SH-SY5Y (cell line): ENCODE measurements around the gene AHNAK.

Experiments used
- GATA2 ChIP-seq: IDR thresholded peaks from 2 replicates; pipeline ENCODE4 v1.6.1; 2011; ENCODE audit warnings: mild to moderate bottlenecking, low read depth, low read length
- GATA3 ChIP-seq: IDR thresholded peaks from 2 replicates; pipeline ENCODE4 v1.6.1; 2011; ENCODE audit warnings: low read depth, mild to moderate bottlenecking, low read length, moderate library complexity

AHNAK gene

GRCh38 chr11:62543680-62544444 lies 2.7 kb downstream of the AHNAK start:
- TF ChIP-seq GATA3 (no peak), GATA2 (no peak)

- TF ChIP-seq GATA2 (no peak), GATA3 (no peak)
Measured at GRCh38 chr11:62542750-62543567, 3.6 kb downstream of the AHNAK start.

- TF ChIP-seq GATA2 = no peak
- TF ChIP-seq GATA3 = no peak
Measured at GRCh38 chr11:62542111-62542745, 4.4 kb downstream of the AHNAK start.

DNA sequence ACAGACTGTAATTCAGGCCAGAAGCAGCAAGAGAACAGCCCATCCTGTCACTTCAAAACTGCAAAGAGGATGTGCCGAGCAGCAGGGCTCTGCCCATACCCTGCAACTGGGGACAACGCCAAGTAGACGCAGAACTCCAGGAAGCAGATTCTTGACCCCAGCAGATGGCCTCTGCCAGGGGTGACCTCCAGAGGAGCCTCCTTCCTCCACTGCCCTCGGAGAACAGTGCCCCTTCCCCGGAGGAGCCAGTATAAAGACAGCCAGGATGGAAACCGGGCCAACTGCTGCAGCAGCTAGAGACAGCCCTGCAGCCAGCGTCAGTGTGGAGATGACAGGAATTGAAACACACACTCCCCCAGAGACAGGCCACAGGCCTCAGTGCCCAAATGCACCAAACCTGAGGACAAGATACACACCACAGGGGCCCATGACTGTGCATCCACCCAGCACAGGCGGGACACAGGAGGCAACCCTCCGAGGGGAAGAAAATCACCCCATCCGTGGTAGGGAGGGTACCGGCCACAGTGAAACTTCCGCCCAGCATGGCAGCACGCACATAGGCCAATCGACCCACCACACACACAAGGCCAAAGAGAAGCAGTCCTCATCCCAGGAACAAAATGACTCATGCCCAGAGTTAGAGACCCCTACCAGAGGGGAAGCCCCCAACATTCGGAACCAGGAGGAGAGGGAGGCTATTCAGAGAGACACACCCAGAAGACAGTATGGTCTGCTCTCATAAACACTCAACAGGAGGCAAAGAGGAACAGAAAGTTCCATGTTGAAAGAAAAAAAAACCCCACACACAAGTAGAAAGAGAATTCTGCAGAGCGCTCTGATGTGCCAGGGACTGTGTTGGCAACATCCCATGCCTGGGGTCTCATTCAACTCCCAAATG lies 5.6 kb downstream of the AHNAK start:
- no peak for TF ChIP-seq GATA3
- no peak for TF ChIP-seq GATA2

DNA sequence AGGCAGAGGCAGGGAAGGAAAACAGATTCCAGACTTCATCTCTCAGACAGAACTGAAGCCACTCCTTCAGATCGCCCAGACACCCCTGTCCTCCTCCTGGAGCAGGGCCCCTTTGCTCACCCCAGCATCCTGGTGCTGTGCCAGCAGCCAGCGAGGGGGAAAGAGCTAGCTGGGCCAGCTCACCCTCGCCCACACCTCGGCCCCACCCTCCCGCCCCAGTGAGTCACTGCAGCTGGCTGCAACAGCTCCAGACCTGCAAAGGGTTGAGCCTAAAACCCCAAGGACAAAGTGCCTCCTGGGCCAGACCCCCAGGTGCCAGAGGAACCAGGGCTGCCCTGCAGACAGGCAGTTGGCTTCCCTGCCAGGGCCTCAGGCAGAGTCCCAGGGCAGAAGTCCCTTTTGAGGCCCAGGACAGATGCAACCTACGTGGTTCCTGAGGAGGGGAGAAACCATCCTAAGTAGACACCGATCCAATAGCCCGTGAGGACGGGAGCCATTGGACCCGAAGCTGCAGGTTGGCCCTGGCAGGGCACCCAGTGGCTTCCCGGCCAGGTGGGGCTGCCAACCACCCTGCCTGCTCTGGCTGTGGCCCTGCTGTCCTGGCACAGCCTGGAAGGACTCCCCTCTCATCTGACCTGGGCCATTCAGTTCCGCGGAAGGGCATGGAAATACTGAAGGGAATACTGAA lies 7.2 kb downstream of the AHNAK start:
- no peak for TF ChIP-seq GATA3
- TF ChIP-seq GATA2 = no peak

- no peak for TF ChIP-seq GATA2
- no peak for TF ChIP-seq GATA3
Measured at GRCh38 chr11:62538470-62539237, 8.0 kb downstream of the AHNAK start.

- TF ChIP-seq GATA2 = no peak
- no peak for TF ChIP-seq GATA3
Measured at GRCh38 chr11:62536301-62536957, 10.2 kb downstream of the AHNAK start.

- TF ChIP-seq GATA2 (no peak), GATA3 (no peak)
Measured at GRCh38 chr11:62535802-62536201, 10.8 kb downstream of the AHNAK start.

- TF ChIP-seq GATA2 (no peak), GATA3 (no peak)
Measured at GRCh38 chr11:62534779-62535545, 11.6 kb downstream of the AHNAK start.

DNA sequence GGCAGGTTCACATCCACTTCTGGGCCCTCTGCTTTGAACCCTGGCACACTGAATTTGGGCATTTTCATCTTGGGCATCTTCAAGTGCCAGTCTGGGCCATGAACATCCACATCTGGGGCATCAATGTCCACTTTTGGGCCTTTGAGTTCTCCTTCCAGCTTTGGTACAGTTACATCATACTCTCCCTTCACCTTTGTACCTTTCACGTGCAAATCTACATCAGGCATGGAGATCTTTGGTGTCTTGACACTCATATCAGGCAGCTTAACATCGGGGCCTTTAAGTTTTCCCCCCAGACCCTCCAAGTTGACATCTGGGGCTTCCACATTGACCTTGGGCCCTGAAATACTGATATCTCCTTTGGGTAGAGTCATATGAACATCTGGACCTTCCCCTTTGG lies 14.5 kb downstream of the AHNAK start:
- no peak for TF ChIP-seq GATA2
- no peak for TF ChIP-seq GATA3

- TF ChIP-seq GATA3 = no peak
- TF ChIP-seq GATA2 = no peak
Measured at GRCh38 chr11:62516736-62517371, 29.8 kb downstream of the AHNAK start.

DNA sequence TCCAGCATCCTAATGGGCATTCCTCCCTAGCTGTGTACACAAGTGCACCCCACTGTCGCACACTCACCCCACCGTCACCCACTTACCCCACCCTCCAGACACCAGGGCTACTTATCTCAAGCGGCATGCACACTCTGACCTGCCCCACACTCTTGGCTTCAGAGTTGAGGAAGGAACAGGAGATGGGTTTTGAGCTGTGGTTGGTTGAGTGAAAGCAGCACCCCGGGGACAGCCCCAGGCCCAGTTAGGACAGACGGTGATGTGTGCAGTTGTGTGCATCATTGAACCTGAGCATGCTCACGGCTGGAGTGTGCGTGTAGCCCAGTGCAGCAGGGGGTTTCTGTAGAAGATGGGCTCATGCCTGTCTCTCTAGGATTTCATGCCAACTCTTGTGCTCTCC lies 32.5 kb downstream of the AHNAK start:
- TF ChIP-seq GATA2 (no peak), GATA3 (no peak)
